HepG2 (cell line): ENCODE results near the gene RHOT2. TPM values are rescaled to one million over a fixed set of nuclear protein-coding genes. Genes with fewer than 3 reads are reported as not detected.

ENCODE experiments used
- AGO1 ChIP-seq: fragments of 200-400 bp; formaldehyde crosslinking; IDR thresholded peaks from 2 replicates; pipeline ENCODE4 v1.6.1; 2017; ENCODE audit warnings: mild to moderate bottlenecking, low read depth, low read length, moderate library complexity; ENCODE audit not compliant: poor library complexity, severe bottlenecking
- CBX5 ChIP-seq: sonication (generic); formaldehyde crosslinking; IDR thresholded peaks from 2 replicates; pipeline ENCODE4 v1.4.0; 2020; ENCODE audit warnings: missing genetic modification reagents, borderline replicate concordance
- CHD2 ChIP-seq: IDR thresholded peaks from 2 replicates; pipeline ENCODE4 v1.6.1; 2011; ENCODE audit warnings: low read depth, low read length, improper control_type of control experiment
- ELK4 ChIP-seq: sonication (generic); formaldehyde crosslinking; IDR thresholded peaks from 2 replicates; pipeline ENCODE4 v1.9.0; 2021; ENCODE audit warnings: missing genetic modification reagents, borderline replicate concordance
- HCFC1 ChIP-seq: fragments of 150-350 bp; IDR thresholded peaks from 2 replicates; pipeline ENCODE4 v1.6.1; 2014; ENCODE audit warnings: low read depth, low read length
- HNRNPLL ChIP-seq: fragments of 200-400 bp; formaldehyde crosslinking; IDR thresholded peaks from 2 replicates; pipeline ENCODE4 v1.6.1; 2017; ENCODE audit warnings: mild to moderate bottlenecking, low read depth, low read length; ENCODE audit not compliant: poor library complexity, severe bottlenecking
- HOXA3 ChIP-seq: sonication (generic); formaldehyde crosslinking; IDR thresholded peaks from 2 replicates; pipeline ENCODE4 v1.5.0; 2020; ENCODE audit warnings: missing genetic modification reagents
- IRF1 ChIP-seq: sonication (generic); formaldehyde crosslinking; IDR thresholded peaks from 2 replicates; pipeline ENCODE4 v1.4.0; 2020; ENCODE audit warnings: low read depth, mild to moderate bottlenecking, missing genetic modification reagents
- KAT2B ChIP-seq: fragments of 150-350 bp; IDR thresholded peaks from 2 replicates; pipeline ENCODE4 v1.6.1; 2014; ENCODE audit warnings: low read depth, low read length, borderline replicate concordance
- MAFK ChIP-seq, 2 experiments: IDR thresholded peaks in 1 of 2; conservative IDR thresholded peaks in 1 of 2; 2 replicates each; pipeline ENCODE4 v1.6.1; 2011; ENCODE audit warnings: improper control_type of control experiment in 2 of 2, low read length in 2 of 2
- MEIS1 ChIP-seq: sonication (generic); formaldehyde crosslinking; IDR thresholded peaks from 2 replicates; pipeline ENCODE4 v1.9.0; 2021; ENCODE audit warnings: mild to moderate bottlenecking, missing genetic modification reagents, moderate library complexity, borderline replicate concordance
- NONO ChIP-seq, 2 experiments: fragments of 450-650 bp in 1 of 2; sonication (generic) in 1 of 2; formaldehyde crosslinking in 1 of 2; IDR thresholded peaks in 1 of 2; conservative IDR thresholded peaks in 1 of 2; 2 replicates each; pipeline versions ENCODE4 v1.6.1 to v1.8.0; 2017 to 2022; ENCODE audit warnings: mild to moderate bottlenecking in 1 of 2, missing genetic modification reagents in 1 of 2, moderate library complexity in 1 of 2
- RELA ChIP-seq: sonication (generic); formaldehyde crosslinking; IDR thresholded peaks from 2 replicates; pipeline ENCODE4 v1.4.0; 2020; ENCODE audit warnings: missing genetic modification reagents
- RFXANK ChIP-seq: IDR thresholded peaks from 2 replicates; pipeline ENCODE4 v1.6.1; 2016
- SOX13 ChIP-seq, 3 experiments: fragments of 450-650 bp in 1 of 3; sonication (generic) in 1 of 3; formaldehyde crosslinking in 1 of 3; IDR thresholded peaks in 2 of 3; conservative IDR thresholded peaks in 1 of 3; 2 replicates each; pipeline versions ENCODE4 v1.5.0 to v1.6.1; 2016 to 2020; ENCODE audit warnings: antibody characterized with exemption in 1 of 3, mild to moderate bottlenecking in 1 of 3, missing compliant biosample characterization in 1 of 3, missing genetic modification reagents in 1 of 3, moderate library complexity in 1 of 3
- SYNCRIP ChIP-seq: fragments of 200-400 bp; formaldehyde crosslinking; IDR thresholded peaks from 2 replicates; pipeline ENCODE4 v1.6.1; 2018; ENCODE audit warnings: mild to moderate bottlenecking, low read depth, low read length; ENCODE audit not compliant: insufficient read depth
- THRA ChIP-seq: sonication (generic); formaldehyde crosslinking; IDR thresholded peaks from 2 replicates; pipeline ENCODE4 v1.4.0; 2020; ENCODE audit warnings: missing genetic modification reagents, borderline replicate concordance
- XRCC5 ChIP-seq: fragments of 200-400 bp; formaldehyde crosslinking; optimal IDR thresholded peaks from 2 replicates; pipeline ENCODE3; 2017; ENCODE audit warnings: mild to moderate bottlenecking, low read length
- ZBTB26 ChIP-seq: IDR thresholded peaks from 2 replicates; pipeline ENCODE4 v1.6.1; 2016; ENCODE audit warnings: missing compliant biosample characterization, missing genetic modification reagents, borderline replicate concordance
- ZFP1 ChIP-seq: IDR thresholded peaks from 2 replicates; pipeline ENCODE4 v1.6.1; 2016
- ZFY ChIP-seq: sonication (generic); formaldehyde crosslinking; IDR thresholded peaks from 2 replicates; pipeline ENCODE4 v1.4.0; 2020; ENCODE audit warnings: missing genetic modification reagents
- ZNF644 ChIP-seq: IDR thresholded peaks from 2 replicates; pipeline ENCODE4 v1.6.1; 2016; ENCODE audit warnings: low read depth
- ZNF691 ChIP-seq: sonication (generic); formaldehyde crosslinking; IDR thresholded peaks from 2 replicates; pipeline ENCODE4 v1.4.0; 2020; ENCODE audit warnings: missing genetic modification reagents, low read depth, mild to moderate bottlenecking, borderline replicate concordance
- polyA plus RNA-seq, 8 experiments: library from polyadenylated mRNA; depleted of rRNA in 3 of 8; stranded (reverse) in 7 of 8; unstranded in 1 of 8; fragments of >200 nt; fragmentation: Illumina TruSeq in 4 of 8; extraction: Trizol in 4 of 8; gene quantifications; 2 replicates each; pipeline versions ENCODE4 v1.2.1 to v1.2.3, GENCODE V29; 2011 to 2016; ENCODE audit warnings: low read depth in 4 of 8, missing spikeins in 1 of 8, mixed read lengths in 1 of 8; ENCODE audit not compliant: insufficient read depth in 1 of 8
- total RNA-seq, 5 experiments: library from RNA; depleted of rRNA; stranded (reverse); fragments of >200 nt; fragmentation: Illumina TruSeq; extraction: Trizol; gene quantifications; 2 replicates each; pipeline ENCODE4 v1.2.3, GENCODE V29; 2016; ENCODE audit warnings: low read depth in 1 of 5

RHOT2 gene
- total and polyA plus RNA-seq, 2 of the 13 experiments (the other 11 are each of a cell fraction or from before 2014, with no cell fraction given): 63.6 to 76.9 TPM

- TF ChIP-seq SYNCRIP (no peak), IRF1 (CRISPR knock-in tag) (no peak), ELK4 (CRISPR knock-in tag) (peak; percentile 64; the same call in 1 of the 2 replicates), ZFP1 (CRISPR knock-in tag) (no peak), MAFK (conservative IDR thresholded peaks at IDR 0.05 in 1 of 2, IDR thresholded peaks at IDR 0.05 in 1 of 2; ENCODE audit: low read length in 2 of 2) (no peak), NONO (IDR thresholded peaks at IDR 0.05) (no peak), NONO (CRISPR knock-in tag; conservative IDR thresholded peaks at IDR 0.05) (peak; percentile 88), MEIS1 (CRISPR knock-in tag) (no peak; the same call in 1 of the 2 replicates), RELA (CRISPR knock-in tag) (0 out of 2 replicates have a peak, but pooled peaks have one; percentile 43), ZFY (CRISPR knock-in tag) (peak; percentile 98), ZNF691 (no peak; the same call in 1 of the 2 replicates), SOX13 (IDR thresholded peaks at IDR 0.05) (no peak), SOX13 (CRISPR knock-in tag; conservative IDR thresholded peaks at IDR 0.05 in 1 of 2, IDR thresholded peaks at IDR 0.05 in 1 of 2) (peak in 1 of 2 experiments; percentile 46; a peak in 1 of 4 replicates), HCFC1 (peak; percentile 56; the same call in 1 of the 2 replicates), CBX5 (CRISPR knock-in tag) (0 out of 2 replicates have a peak, but pooled peaks have one; percentile 47), XRCC5 (peak; percentile 73), AGO1 (peak; percentile 97), ZNF644 (no peak), RFXANK (CRISPR knock-in tag) (no peak), HOXA3 (CRISPR knock-in tag) (peak; percentile 98), THRA (no peak), CHD2 (peak; percentile 69), KAT2B (no peak), HNRNPLL (peak; percentile 95), ZBTB26 (CRISPR knock-in tag) (0 out of 2 replicates have a peak, but pooled peaks have one; percentile 58)
These were observed 18.9 kb upstream of the RHOT2 start, which contains the start of gene WDR90 (continued) for GRCh38 chr16:648781-649589.
